GM18511 (cell line): ENCODE data around the gene SMG9.

Experiments used
- ATAC-seq: cut with Tn5 transposase; IDR thresholded peaks from one replicate; pipeline ENCODE4 v1.9.1; 2021; ENCODE audit warnings: mild to moderate bottlenecking, moderate library complexity; ENCODE audit not compliant: unreplicated experiment

SMG9 gene

DNA sequence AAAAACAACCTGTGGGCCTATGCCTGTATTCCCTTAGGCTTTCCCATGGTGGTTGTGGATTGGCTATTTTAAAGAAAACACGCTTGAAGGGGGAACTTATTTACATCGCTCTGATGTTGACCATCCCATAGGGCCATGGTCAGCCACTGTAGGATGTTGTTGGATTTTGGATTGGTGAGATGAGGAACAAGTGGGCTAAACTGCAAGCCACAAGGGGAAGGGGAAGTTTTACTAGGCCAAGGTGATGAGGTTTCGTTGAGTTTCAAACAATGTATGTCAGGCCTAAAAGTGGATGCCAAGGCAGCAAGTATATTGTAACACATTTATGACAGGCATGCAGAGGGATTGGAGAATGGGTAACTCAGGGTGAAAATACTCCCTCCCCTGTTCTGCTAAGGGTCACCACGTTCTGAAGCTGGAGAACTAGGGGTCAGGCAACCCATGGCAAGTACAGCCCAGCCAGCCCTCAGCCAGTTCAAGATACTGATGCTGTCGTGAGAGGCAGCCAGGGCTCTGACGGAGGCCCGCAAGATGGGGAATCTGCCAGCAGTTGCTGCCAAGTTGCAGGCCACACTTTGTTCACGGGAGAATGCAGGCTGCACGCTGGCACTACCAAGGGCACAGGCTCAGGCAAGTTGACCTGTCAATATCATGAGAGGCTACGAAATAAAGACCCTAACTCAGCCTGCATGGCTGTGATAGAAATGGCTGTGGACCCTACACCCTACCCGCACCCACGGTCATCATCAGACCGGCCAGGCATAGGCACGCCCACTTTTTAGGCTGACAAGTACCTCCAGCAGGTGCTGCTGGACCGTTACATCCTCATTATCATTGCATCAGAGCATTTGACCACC is 27.8 kb downstream of the SMG9 start:
- no peak for ATAC-seq

GRCh38 chr19:43725468-43725867 is 29.3 kb downstream of the SMG9 start:
- no peak for ATAC-seq

- ATAC-seq, result no peak
Observed at GRCh38 chr19:43724896-43725295, 29.9 kb downstream of the SMG9 start.

DNA sequence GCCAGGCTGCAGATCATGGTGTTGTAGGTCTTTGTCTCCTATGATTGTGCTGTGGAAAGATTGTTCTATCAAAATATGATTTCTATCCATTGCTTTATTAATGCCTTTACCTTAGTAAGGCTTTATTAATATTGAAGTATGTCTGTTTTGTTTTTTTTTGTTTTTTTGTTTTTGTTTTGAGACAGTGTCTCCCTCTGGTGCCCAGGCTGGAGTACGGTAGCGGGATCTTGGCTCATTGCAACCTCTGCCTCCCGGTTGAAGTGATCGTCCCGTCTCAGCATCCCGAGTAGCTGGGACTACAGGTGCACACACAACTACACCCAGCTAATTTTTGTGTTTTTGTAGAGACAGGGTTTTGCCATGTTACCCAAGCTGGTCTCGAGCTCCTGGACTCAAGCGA is 31.2 kb downstream of the SMG9 start:
- ATAC-seq, result no peak

DNA sequence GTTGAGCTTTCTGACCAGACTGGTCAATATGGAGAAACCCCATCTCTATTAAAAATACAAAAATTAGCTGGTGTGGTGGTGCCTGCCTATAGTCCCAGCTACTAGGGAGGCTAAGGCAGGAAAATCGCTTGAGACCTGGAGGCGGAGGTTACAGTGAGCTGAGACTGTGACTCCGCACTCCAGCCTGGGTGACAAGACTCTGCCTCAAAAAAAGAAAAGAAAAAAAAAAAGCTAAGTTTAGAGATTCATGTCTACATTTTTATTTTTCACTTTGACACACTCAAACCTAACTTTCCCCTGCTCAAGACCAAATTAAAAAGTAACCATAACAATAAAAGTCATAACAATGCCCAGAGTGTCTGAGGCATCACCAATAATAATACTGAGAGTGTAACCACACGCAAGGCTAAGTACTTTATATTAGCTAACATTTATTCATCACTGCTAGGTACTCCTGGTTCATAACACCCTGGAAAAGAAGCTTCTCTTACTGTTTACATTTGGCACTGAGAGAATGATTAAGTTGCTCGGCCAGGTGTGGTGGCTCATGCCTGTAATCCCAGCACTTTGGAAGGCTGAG is 33.2 kb downstream of the SMG9 start:
- no peak for ATAC-seq

- ATAC-seq, result no peak
Observed at GRCh38 chr19:43720936-43721335, 33.8 kb downstream of the SMG9 start.

DNA sequence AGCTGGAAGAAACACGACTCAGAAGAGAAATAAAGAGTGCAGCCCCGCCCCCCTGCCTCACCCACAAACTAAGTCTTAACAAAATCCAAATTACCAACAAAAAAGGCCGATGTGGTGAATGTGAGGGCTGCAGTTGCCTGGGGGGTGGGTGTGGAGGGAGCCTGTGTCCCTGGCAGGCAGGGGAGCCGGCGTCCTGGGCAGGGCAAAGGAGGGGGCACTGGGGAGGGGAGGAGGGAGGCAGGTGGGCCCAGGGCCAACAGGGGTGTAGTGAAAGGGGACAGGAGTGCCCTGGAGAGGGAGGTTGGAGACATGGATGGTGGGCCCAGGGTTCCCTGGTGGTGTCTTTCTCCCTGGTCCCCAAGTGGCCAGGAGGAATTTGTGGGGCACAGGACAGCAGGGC is 34.8 kb downstream of the SMG9 start:
- no peak for ATAC-seq

DNA sequence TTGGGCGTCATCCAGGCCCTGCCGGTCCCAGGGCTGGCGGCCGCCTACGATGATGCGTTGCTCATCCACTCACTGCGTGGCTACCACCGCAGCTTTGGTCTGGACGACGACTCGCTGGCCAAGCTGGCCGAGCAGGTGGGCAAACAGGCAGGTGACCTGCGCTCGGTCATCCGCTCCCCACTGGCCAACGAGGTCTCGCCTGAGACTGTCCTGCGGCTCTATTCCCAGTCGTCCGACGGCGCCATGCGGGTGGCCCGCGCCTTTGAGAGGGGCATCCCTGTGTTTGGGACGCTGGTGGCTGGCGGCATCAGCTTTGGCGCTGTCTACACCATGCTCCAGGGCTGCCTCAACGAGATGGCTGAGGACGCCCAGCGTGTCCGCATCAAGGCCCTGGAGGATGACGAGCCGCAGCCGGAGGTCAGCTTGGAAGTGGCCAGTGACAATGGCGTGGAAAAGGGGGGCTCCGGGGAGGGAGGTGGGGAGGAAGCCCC is 35.3 kb downstream of the SMG9 start:
- ATAC-seq, result no peak

DNA sequence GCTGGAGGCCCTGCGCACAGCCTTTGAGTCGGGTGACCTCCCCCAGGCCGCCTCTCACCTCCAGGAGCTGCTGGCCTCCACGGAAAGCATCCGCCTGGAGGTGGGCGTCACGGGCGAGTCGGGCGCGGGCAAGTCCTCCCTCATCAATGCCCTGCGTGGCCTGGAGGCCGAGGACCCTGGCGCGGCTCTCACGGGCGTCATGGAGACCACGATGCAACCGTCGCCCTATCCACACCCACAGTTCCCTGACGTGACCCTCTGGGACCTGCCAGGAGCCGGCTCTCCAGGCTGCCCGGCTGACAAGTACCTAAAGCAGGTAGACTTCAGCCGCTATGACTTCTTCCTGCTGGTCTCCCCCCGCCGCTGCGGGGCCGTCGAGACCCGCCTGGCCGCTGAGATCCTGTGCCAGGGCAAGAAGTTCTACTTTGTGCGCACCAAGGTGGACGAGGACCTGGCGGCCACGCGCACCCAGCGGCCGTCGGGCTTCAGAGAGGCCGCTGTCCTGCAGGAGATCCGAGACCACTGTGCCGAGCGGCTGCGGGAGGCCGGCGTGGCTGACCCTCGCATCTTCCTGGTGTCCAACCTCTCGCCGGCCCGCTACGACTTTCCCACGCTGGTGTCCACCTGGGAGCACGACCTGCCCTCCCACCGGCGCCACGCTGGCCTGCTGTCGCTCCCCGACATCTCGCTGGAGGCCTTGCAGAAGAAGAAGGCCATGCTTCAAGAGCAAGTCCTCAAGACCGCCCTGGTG is 36.0 kb downstream of the SMG9 start:
- ATAC-seq, result no peak

GRCh38 chr19:43715776-43716175 is 39.0 kb downstream of the SMG9 start, which contains the start of gene IRGC:
Gene IRGC (plus strand): TSS chr19:43716076. CDS start chr19:43718559, 2,483 bp downstream.
- ATAC-seq, result no peak

DNA sequence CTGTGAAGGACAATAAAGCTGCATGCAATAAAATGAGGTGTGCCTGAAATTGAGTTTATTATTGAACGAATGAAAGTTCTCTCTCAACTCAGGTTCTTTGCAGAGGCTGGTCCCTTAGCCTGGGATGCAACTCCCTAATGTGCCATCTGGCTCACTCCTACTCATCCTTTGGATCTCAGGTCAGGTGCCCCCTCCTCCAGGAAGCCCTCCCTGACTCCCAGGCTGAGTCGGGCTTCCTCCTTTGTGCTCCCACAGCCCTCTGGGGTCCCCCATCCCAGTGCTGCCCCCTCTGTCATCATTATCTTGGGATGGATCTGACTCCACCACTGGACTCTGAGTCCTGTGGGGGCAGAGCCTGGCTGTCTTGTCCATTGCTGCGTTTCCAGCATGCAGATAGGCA is 41.6 kb downstream of the SMG9 start:
- ATAC-seq, result no peak

- ATAC-seq, result no peak
Observed at GRCh38 chr19:43711751-43712355, 42.9 kb downstream of the SMG9 start.

GRCh38 chr19:43708716-43709115 is 46.0 kb downstream of the SMG9 start:
- ATAC-seq, result no peak

DNA sequence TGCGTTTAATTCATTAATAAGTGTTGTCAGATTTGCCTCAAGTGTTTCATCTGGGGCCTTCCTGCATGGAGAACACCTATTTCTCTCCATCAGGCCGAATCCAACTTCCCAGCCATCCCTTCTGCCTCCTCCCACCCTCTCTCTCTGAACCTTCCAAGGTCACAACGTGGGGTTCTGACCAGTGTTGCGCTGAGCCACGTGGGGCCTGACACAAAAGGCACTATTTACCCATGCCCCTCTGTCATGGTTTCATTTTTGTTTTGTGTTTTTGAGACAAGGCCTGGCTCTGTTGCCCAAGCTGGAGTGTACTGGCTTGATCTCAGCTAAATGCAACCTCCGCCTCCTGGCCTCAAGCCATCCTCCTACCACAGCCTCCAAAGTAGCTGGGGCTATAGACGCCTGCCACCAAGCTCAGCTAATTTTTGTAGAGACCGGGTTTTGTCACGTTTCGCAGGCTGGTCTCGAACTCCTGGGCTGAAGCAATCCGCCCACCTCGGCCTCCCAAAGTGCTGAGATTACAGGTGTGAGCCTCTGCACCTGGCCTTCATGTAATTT is 47.5 kb downstream of the SMG9 start:
- ATAC-seq, result no peak

GRCh38 chr19:43705729-43706128 is 49.0 kb downstream of the SMG9 start:
- no peak for ATAC-seq

- ATAC-seq, result no peak
Observed at GRCh38 chr19:43704002-43704705, 50.6 kb downstream of the SMG9 start.

GRCh38 chr19:43700395-43701000 is 54.3 kb downstream of the SMG9 start:
- no peak for ATAC-seq

DNA sequence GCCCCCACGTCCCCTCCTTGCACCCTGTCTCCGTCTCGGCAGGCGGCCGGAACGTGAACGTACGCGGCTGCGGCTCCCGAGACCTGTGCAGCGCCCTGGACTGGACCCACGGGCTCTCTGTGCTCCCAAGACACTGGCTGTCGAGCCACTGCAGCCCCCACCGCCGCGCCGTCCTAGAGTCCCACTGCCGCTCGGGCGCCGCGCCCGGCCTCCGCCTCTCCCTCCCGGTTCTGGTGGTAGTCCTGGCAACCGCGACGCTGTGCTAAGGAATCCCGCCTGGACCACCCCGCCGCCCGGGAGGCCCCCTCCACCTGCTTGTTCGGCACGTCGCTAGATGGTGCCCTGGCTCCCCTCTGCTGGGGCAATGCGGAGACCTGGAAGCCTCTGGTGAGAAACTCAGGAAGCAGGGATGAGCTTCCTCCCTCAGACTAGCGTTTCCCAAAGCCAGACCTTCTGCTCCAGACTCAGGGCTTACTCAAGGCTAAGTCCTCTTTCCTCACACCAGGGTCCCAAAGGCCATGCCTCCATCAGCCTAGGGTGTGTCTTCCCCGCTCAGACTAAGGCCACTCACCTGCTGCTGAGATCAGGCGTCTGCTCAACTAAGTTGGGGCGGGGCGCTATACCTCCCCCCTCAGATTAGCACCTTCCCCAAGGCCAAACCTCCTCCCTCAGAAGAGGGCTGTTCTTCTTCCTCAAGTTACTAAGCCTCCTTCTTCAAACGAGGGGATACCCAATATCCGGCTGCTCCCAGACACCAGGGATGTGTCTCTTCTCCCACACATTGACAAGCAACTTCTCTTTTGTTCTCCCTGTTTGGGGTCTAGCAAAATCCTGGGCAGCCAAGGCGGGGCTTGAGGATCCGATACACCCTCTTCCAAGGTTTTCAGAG is 55.0 kb downstream of the SMG9 start:
- no peak for ATAC-seq

- no peak for ATAC-seq
Observed at GRCh38 chr19:43697295-43697694, 57.5 kb downstream of the SMG9 start.
